GM18511 (cell line): ENCODE measurements around the gene AMZ1.
"Not testable (repeated sequence)": the region's sequence is repeated elsewhere in the genome, so short reads cannot be mapped to it uniquely, and the experiment has no call there.

ENCODE experiments used
- ATAC-seq: cut with Tn5 transposase; IDR thresholded peaks from one replicate; pipeline ENCODE4 v1.9.1; 2021; ENCODE audit warnings: mild to moderate bottlenecking, moderate library complexity; ENCODE audit not compliant: unreplicated experiment

AMZ1 gene

GRCh38 chr7:2710286-2710655, 22.3 kb downstream of the AMZ1 start:
- ATAC-seq = peak; percentile 58

- peak; percentile 28 for ATAC-seq
Observed at GRCh38 chr7:2710901-2711551, 23.0 kb downstream of the AMZ1 start.

DNA sequence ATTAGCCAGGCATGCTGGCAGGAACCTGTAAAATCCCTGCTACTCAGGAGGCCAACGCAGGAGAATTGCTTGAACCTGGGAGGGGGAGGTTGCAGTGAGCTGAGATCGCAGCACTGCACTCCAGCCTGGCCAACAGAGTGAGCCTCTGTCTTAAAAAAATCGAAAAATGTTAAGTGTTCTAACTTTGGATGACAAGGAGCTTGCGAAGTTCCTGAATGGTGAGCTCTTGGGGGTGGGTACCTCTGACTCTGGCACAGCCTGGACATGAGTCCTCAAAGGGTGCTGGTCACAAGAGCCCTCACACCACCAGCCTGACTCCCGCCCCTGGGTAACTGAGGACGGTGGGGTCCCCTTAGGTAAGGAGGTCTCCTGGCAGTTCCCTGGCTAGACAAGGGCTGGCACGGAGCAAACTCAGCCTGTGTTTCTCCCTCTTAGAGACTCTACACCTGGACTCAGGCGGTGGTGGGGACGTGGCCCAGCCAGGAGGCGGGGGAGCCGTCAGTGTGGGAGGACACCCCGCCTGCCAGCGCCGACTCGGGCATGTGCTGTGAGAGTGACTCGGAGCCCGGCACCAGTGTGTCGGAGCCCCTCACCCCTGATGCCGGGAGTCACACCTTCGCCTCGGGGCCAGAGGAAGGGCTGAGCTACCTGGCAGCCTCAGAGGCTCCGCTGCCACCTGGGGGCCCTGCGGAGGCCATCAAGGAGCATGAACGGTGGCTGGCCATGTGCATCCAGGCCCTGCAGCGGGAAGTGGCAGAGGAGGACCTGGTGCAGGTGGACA, 24.1 kb downstream of the AMZ1 start:
- ATAC-seq = no peak

- ATAC-seq = no peak
Observed at GRCh38 chr7:2713370-2713769, 25.4 kb downstream of the AMZ1 start.

- ATAC-seq = no peak
Observed at GRCh38 chr7:2713978-2714377, 26.0 kb downstream of the AMZ1 start.

GRCh38 chr7:2714636-2715035, 26.6 kb downstream of the AMZ1 start:
- ATAC-seq = no peak

DNA sequence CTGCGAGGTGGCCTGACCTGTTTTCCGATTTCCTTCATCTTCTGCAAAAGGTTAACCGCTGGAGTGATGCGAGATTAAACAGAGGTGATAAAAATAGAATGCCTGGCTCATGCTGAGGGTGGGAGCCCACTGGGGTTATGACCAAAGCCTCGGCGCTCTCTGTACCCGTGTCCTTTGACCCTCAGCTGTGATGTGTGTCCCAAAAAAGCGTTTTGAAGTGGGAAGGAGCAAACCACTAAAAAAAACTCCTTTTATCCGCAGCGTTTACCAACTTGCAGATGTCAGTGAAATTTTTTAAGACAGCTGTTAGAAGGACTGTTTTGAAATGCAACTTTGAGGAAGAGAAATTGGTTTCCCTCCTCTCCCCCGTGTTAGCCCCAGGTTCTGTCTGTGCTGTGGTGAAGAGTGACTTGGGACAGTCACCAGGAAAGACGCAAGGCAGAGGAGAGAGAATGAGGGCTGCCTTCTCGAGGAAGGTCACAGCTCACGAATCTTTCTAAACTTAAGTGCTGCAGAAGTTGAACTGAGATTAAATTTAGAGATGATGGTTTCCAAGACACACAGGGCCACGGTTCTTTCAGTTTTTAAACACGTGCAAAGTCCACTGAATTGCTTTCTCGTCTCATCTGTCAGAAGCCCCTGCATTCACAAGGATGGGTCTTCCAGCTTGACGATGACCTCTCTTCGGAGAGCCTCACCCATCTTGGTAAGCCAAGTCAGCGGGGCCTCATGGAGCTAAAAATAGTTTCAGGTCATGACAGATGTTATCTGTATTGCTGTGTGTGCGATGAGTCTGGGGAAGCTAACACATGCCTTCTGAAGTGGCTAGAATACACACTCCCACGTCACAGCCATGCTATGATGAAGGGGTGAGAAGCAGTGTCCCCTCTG, 27.6 kb downstream of the AMZ1 start:
- no peak for ATAC-seq

- ATAC-seq = no peak
Observed at GRCh38 chr7:2716488-2716887, 28.5 kb downstream of the AMZ1 start.

GRCh38 chr7:2716906-2717292, 28.9 kb downstream of the AMZ1 start:
- ATAC-seq = no peak

DNA sequence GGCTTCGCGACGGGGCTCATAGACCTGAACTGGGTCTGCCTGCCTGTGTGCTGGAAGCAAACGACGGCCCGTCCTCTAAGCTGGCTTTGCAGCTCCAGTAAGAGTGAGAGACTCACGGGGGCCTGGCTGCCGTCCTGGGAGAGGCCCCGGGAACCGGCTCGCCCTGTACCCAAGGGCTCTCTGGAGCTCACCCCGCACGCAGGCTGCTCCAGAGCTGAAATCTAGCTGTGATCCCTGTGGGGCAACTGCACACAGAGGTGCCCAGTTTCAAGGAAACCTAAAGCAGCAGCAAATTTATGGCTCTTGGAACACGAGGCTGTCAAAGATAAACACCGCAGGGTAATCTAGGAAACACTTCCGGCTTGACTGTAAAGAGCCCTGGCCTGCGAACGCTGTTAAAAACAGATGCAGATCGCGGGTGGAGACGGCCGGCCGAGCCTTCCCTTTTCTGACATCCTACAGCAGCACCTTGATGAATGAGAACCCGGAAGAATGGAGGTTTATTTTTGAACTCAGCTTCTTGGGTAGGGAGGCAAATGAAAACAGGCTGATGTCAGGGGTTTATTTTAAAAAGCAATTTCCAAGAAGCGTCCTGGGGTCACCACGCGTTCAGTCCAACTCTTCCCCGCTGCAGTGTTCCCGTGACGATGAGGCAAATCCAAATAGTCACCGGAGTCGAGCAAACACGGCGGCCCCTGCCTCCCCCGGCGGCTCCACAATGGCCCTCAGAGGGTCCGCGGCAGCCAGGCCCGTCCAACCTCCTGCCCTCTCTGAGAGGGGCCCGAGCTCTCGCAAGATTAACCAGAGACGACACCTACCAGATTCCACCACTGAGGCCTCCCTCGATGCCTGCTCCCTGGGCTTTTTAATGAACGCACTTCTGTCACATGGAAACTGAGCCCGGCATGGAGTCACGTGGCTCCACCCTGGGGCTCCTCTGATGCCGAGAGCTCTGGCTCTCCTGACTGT, 29.6 kb downstream of the AMZ1 start:
- ATAC-seq = no peak

- no peak for ATAC-seq
Observed at GRCh38 chr7:2718296-2718965, 30.4 kb downstream of the AMZ1 start.

DNA sequence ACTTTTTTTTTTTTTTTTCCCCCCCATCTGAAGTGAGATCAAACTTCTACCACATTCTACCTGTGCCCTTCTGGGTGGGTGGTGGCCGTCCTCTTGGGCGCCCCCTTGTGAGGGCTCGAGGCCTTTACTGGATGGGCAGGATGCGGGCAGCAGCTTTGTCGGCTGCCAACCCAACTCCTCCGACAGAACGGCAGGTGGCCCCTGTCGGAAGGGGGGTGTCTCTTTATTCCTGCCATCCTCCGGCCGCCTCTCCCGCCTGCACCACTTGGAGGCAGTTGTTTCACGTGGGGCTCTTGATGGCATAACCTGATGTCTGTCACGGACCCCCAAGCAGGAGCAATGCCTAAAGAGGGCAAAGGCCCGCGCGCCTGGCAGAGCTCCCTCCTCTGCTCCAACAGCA, 31.0 kb downstream of the AMZ1 start:
- no peak for ATAC-seq

- ATAC-seq = no peak
Observed at GRCh38 chr7:2720024-2720423, 32.0 kb downstream of the AMZ1 start.

GRCh38 chr7:2721842-2722241, 33.8 kb downstream of the AMZ1 start:
- ATAC-seq = no peak

- ATAC-seq = no peak
Observed at GRCh38 chr7:2722591-2722990, 34.6 kb downstream of the AMZ1 start.

GRCh38 chr7:2723138-2723850, 35.3 kb downstream of the AMZ1 start:
- ATAC-seq = no peak

- ATAC-seq = not testable (repeated sequence)
Observed at GRCh38 chr7:2724036-2724435, 36.0 kb downstream of the AMZ1 start.

GRCh38 chr7:2724453-2725177, 36.6 kb downstream of the AMZ1 start:
- no peak for ATAC-seq
